22Rv1 (cell line): Measurements from ENCODE around the gene SLC12A7.

Source experiments
- H3K27ac ChIP-seq: fragments of 450-650 bp; 2 replicates; pipeline ENCODE4 v1.5.1; 2017
- ZFX ChIP-seq: fragments of 450-650 bp; IDR thresholded peaks from 2 replicates; pipeline ENCODE4 v1.6.1; 2017; ENCODE audit warnings: antibody characterized with exemption, borderline replicate concordance
- TF ChIP-seq, protein P1 (sequence below): fragments of 450-650 bp; IDR thresholded peaks from 2 replicates; pipeline ENCODE4 v1.5.1; 2017; ENCODE audit warnings: mild to moderate bottlenecking

The SLC12A7 gene

DNA sequence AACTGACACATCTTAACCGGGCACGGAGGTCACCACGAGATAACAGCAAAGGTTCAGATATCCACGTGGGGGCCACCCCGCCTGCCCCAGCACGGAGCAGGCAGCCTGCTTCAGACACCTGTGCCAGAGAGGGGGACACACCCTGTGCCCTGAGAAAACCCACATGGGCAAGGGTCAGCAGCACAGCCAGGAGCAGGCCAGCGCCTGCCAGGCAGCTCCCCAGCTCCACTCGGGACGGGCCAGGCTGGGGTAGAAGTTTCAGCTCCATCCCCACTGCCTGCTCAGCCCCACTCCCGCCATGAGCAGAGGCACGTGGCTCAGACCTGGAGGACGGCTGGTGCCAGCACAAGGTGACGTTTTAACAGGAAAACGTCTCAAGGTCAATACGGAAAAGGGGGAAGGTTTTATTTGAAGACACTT, 22.2 kb downstream of the SLC12A7 start:
- H3K27ac ChIP-seq, result no peak overlapping the region
- TF ChIP-seq ZFX, result no peak
- TF ChIP-seq, protein P1, sequence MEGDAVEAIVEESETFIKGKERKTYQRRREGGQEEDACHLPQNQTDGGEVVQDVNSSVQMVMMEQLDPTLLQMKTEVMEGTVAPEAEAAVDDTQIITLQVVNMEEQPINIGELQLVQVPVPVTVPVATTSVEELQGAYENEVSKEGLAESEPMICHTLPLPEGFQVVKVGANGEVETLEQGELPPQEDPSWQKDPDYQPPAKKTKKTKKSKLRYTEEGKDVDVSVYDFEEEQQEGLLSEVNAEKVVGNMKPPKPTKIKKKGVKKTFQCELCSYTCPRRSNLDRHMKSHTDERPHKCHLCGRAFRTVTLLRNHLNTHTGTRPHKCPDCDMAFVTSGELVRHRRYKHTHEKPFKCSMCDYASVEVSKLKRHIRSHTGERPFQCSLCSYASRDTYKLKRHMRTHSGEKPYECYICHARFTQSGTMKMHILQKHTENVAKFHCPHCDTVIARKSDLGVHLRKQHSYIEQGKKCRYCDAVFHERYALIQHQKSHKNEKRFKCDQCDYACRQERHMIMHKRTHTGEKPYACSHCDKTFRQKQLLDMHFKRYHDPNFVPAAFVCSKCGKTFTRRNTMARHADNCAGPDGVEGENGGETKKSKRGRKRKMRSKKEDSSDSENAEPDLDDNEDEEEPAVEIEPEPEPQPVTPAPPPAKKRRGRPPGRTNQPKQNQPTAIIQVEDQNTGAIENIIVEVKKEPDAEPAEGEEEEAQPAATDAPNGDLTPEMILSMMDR, result no peak

DNA sequence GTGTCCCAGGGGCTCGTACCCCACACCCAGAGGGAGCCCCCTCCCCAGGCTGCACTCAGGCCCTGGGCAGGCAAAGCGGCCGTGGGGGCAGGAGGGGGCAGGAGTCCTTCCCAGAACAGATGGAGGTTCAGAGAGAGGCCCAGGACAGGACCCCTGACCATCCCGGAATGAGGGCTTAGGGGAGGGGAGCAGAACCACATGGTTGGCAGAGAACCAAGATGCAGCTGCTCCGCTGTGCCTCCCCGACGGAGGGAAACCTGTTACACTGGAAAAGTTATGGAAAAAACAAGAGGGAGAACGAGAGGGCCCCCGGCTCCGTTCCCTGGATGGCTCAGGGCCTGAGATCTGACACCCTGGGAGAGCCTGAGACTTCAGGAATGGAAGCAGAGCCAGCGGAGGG, 22.7 kb downstream of the SLC12A7 start:
- no peak for TF ChIP-seq ZFX
- TF ChIP-seq, protein P1, result no peak
- no peak overlapping the region for H3K27ac ChIP-seq

DNA sequence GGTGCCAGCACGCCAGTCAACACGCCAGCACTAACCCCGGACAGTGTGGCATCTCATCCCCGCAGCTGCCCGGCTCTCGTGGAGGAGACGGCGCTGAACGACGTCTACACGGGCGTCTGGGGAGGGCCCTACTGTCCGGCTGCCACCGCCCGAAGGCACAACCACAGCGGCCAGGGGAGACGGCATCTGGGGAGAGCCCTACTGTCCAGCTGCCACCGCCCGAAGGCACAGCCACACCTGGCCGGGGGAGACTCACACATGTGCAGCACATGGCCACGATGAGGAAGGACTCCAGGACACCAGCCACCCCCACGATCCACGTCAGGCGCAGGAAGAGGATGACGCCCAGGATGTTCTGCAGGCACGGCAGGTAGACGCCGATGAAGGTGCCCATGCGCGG, 23.1 kb downstream of the SLC12A7 start:
- H3K27ac ChIP-seq, result no peak overlapping the region
- no peak for TF ChIP-seq ZFX
- TF ChIP-seq, protein P1, result no peak

DNA sequence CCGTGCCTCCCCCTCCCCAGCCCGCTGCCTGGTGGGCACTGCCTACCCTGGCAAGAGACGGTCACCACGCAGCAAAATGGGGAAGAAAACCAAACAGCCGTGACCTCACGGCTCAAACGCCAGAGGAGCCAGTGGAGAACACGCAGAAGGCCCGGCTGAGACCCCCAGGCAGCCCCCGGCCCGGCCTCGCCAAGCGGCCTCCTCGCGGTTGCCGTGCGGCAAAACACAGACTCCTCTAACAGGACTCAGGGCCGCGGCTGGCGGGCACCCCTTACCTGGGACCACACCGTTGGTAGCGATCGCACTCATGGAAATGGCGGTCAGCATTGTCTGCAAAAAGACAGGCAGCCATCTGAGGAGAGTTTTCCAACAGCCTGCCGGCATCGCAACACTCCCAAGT, 23.8 kb downstream of the SLC12A7 start:
- H3K27ac ChIP-seq, result no peak overlapping the region
- TF ChIP-seq ZFX, result no peak
- TF ChIP-seq, protein P1, result no peak

DNA sequence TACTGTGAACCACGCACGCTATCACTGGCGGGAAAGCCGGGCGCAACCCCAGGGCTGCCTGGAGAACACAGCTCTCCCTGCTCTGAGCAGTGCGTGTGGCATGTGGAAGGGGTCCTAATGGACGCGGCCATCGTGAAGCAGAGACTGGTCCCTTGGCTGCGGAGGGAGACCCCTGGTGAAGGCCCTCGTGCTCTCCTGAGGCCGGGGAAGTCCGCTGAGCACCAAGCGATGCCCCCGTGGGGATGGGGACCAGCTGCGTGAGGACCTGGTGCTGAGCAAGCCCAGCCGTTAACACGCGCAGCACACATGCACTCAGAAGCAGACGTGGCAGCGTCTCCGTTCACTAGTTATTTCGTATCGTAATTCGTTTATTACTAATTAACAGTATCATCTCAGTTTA, 24.4 kb downstream of the SLC12A7 start:
- H3K27ac ChIP-seq, result no peak overlapping the region
- TF ChIP-seq, protein P1, result no peak
- no peak for TF ChIP-seq ZFX

DNA sequence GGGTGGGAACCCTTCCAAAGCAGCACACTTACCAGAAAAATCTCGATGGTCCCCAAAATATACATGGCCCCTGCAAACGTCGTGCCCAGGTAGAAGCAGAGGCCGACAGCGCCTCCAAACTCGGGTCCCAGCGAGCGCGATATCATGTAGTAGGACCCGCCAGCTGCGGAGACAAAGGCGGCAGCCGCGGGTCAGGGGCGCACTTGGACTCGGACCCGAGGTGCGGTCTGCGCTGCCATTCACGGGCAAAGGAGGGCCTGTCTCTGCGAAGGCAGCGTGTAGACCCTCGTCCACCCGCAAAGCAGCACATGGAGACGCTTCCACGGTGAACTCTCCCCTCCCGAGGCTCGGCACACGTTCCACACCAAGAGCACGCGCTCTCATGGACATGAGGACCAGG, 25.0 kb downstream of the SLC12A7 start:
- TF ChIP-seq, protein P1, result no peak
- no peak for TF ChIP-seq ZFX
- H3K27ac ChIP-seq, result no peak overlapping the region

DNA sequence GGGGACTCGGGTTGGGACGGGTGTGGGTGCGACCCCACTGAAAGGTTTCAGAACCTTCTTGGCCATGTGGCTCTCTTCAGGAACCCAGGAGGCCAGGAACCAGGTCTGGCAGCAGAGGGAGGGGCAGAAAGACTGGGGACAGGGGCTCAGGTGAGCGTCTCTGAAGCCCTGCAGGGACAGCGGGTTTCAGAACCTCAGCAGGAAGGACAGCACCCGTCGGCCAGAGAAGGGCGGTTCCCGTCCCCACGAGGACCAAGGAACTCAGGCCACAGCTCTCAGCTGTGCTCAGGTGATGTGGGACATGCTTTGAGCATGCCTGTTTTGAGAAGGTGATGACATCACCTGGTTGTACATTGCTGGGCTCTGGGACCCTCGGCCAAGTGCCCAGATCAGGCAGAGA, 25.7 kb downstream of the SLC12A7 start:
- H3K27ac ChIP-seq, result no peak overlapping the region
- TF ChIP-seq ZFX, result no peak
- TF ChIP-seq, protein P1, result no peak
